ENCODE data around the gene SMAGP.
"Not testable (repeated sequence)": the region's sequence is repeated elsewhere in the genome, so short reads cannot be mapped to it uniquely, and the experiment has no call there.

The SMAGP gene

DNA sequence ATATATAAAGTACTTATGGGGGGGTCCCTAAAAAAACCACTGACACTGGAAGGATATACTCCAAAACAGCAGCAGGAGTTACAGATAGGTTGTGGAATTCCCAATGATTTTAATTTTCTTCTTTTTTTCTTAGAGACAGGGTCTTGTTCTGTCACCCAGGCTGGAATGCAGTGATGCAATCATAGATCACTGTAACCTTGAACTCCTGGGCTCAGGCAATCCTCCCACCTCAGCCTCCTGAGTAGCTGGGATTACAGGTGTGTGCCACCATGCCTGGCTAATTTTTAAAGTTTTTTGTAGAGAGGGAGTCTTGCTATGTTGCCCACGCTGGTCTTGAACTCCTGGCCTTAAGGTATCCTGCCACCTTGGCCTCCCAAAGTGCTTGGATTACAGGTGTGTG is 10.6 kb downstream of the SMAGP start:
- not testable (repeated sequence) for H3K27me3 ChIP-seq (ENCODE audit: control insufficient read depth, insufficient read depth, low read length); H3K9ac ChIP-seq (ENCODE audit: low read length); H3K9me3 ChIP-seq (ENCODE audit: control insufficient read depth, low read length); H3K4me1 ChIP-seq (ENCODE audit: control insufficient read depth, insufficient read depth, low read length); H3K4me3 ChIP-seq (ENCODE audit: low read length); H3K36me3 ChIP-seq (ENCODE audit: control insufficient read depth, insufficient read depth, low read length)

DNA sequence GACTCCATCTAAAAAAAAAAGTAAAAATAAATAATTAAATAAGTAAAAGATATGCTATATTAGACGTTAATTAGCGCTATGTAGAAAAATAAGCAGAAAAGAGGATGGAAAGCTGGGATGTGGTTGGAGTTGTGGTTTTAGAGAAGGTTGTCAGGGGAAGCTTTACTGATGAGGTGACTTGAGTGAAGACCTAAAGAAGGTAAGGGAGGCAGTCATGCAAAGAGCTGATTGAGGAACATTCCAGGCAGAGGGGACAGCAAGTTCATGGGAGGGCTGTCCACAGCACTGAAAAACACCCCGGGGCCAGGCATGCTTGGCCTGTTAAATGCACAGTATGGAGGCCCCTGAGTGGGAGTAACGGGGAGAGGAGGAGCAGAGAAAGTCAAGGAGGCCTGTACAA is 15.7 kb downstream of the SMAGP start:
- Histone ChIP-seq H3K9me3 (ENCODE audit: control insufficient read depth, low read length) (no peaks in the 10 kb centered on the region), H3K9ac (ENCODE audit: low read length) (no peak overlapping the region), H3K4me3 (ENCODE audit: low read length) (no peak overlapping the region), H3K4me1 (ENCODE audit: control insufficient read depth, insufficient read depth, low read length) (no peaks in the 10 kb centered on the region), H3K27me3 (ENCODE audit: control insufficient read depth, insufficient read depth, low read length) (no peaks in the 10 kb centered on the region), H3K36me3 (ENCODE audit: control insufficient read depth, insufficient read depth, low read length) (no peaks in the 10 kb centered on the region)

- Histone ChIP-seq H3K9ac (ENCODE audit: low read length) (no peak overlapping the region), H3K9me3 (ENCODE audit: control insufficient read depth, low read length) (no peaks in the 10 kb centered on the region), H3K27me3 (ENCODE audit: control insufficient read depth, insufficient read depth, low read length) (no peaks in the 10 kb centered on the region), H3K36me3 (ENCODE audit: control insufficient read depth, insufficient read depth, low read length) (no peaks in the 10 kb centered on the region), H3K4me3 (ENCODE audit: low read length) (no peak overlapping the region), H3K4me1 (ENCODE audit: control insufficient read depth, insufficient read depth, low read length) (no peaks in the 10 kb centered on the region)
Observed at GRCh38 chr12:51253276-51253675, 16.9 kb downstream of the SMAGP start.

DNA sequence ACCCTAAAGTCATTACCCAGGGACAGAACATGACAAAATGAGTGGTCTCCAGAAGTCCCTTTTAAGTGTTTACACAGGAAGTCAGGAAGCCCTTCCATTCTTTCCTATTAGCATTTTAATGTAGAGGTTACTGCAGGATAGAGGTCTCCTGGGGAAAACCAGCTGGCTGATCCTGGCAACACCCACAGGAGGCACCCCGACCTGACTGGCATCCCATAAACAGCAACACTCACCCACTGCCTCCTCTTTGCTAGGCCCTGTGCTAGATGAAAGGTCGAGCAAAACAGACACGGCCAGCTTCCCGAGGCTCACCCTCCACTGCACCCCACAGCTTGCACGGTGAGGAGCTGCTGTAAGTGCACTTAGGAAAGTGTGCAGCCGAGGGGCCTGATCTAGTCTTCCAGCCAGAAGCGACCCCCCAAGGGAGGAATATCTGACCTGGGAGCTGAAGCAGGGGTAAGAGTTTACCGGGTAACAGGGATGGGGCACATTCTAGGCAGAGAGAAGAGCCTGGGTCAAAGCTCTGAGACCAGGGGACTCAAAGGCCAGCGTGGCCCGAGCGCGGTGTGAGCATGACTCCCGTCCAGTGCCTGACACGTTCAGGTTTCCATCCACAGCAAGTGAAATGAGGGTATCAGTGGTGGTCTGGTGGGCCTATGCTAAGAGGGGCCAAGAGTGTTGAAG is 22.6 kb downstream of the SMAGP start:
- Histone ChIP-seq H3K36me3 (ENCODE audit: control insufficient read depth, insufficient read depth, low read length) (no peaks in the 10 kb centered on the region), H3K4me3 (ENCODE audit: low read length) (no peak overlapping the region), H3K27me3 (ENCODE audit: control insufficient read depth, insufficient read depth, low read length) (no peaks in the 10 kb centered on the region), H3K9ac (ENCODE audit: low read length) (no peak overlapping the region), H3K4me1 (ENCODE audit: control insufficient read depth, insufficient read depth, low read length) (peaks cover 17% of the 10 kb centered on the region), H3K9me3 (ENCODE audit: control insufficient read depth, low read length) (no peaks in the 10 kb centered on the region)

GRCh38 chr12:51246254-51246853 is 23.9 kb downstream of the SMAGP start:
- H3K36me3 ChIP-seq (ENCODE audit: control insufficient read depth, insufficient read depth, low read length) = no peaks in the 10 kb centered on the region

GRCh38 chr12:51245476-51246253 is 24.6 kb downstream of the SMAGP start:
- Histone ChIP-seq H3K4me3 (ENCODE audit: low read length) (no peak overlapping the region), H3K4me1 (ENCODE audit: control insufficient read depth, insufficient read depth, low read length) (peaks cover 17% of the 10 kb centered on the region), H3K36me3 (ENCODE audit: control insufficient read depth, insufficient read depth, low read length) (no peaks in the 10 kb centered on the region), H3K9me3 (ENCODE audit: control insufficient read depth, low read length) (no peaks in the 10 kb centered on the region), H3K9ac (ENCODE audit: low read length) (no peak overlapping the region), H3K27me3 (ENCODE audit: control insufficient read depth, insufficient read depth, low read length) (no peaks in the 10 kb centered on the region)

More at GRCh38 chr12:51246254-51246853, 23.9 kb downstream of the SMAGP start:
- Histone ChIP-seq H3K9ac (ENCODE audit: low read length) (no peak overlapping the region), H3K4me3 (ENCODE audit: low read length) (no peak overlapping the region), H3K27me3 (ENCODE audit: control insufficient read depth, insufficient read depth, low read length) (no peaks in the 10 kb centered on the region), H3K4me1 (ENCODE audit: control insufficient read depth, insufficient read depth, low read length) (peaks cover 17% of the 10 kb centered on the region), H3K9me3 (ENCODE audit: control insufficient read depth, low read length) (no peaks in the 10 kb centered on the region)

DNA sequence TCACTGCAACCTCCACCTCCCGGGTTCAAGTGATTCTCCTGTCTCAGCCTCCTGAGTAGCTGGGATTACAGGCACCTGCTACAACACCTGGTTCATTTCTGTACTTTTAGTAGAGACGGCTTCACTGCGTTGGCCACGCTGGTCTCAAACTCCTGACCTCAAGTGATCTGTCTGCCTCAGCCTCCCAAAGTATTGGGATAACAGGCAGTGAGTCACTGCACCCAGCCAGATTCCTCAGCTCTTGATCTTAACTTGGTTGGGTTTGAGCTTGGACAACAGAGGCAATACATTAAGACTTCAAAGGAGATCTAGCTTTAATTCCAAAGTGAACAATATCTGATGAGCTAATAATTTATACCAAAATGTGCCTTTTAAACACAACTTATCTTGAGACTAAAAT is 25.9 kb downstream of the SMAGP start:
- no peaks in the 10 kb centered on the region for H3K27me3 ChIP-seq (ENCODE audit: control insufficient read depth, insufficient read depth, low read length)
- no peaks in the 10 kb centered on the region for H3K9me3 ChIP-seq (ENCODE audit: control insufficient read depth, low read length)
- peaks cover 17% of the 10 kb centered on the region for H3K4me1 ChIP-seq (ENCODE audit: control insufficient read depth, insufficient read depth, low read length)
- no peak overlapping the region for H3K4me3 ChIP-seq (ENCODE audit: low read length)
- H3K36me3 ChIP-seq (ENCODE audit: control insufficient read depth, insufficient read depth, low read length) = no peaks in the 10 kb centered on the region
- no peak overlapping the region for H3K9ac ChIP-seq (ENCODE audit: low read length)

DNA sequence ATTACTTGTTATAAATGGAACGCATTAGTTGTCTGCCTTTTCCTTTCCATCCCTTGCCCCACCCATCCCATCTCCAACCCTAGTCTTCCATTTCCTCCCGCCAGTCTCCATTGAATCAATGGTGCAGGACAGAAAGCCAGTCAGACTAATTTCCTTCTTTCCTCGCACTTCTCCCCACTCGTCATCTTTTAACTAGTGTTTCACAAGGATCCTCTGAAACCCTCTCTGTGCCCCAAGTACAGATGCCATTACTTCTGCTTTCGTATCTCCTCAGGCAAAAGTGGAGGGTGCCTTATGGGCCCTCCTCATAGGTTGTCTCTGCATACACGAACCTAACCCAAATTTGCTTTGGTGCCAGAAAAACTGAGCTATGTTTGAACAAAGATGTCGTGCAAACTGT is 27.3 kb downstream of the SMAGP start:
- no peaks in the 10 kb centered on the region for H3K9me3 ChIP-seq (ENCODE audit: control insufficient read depth, low read length)
- H3K9ac ChIP-seq (ENCODE audit: low read length) = no peak overlapping the region
- no peak overlapping the region for H3K4me3 ChIP-seq (ENCODE audit: low read length)
- peaks cover 15% of the 10 kb centered on the region for H3K4me1 ChIP-seq (ENCODE audit: control insufficient read depth, insufficient read depth, low read length)
- no peaks in the 10 kb centered on the region for H3K27me3 ChIP-seq (ENCODE audit: control insufficient read depth, insufficient read depth, low read length)
- H3K36me3 ChIP-seq (ENCODE audit: control insufficient read depth, insufficient read depth, low read length) = no peaks in the 10 kb centered on the region

DNA sequence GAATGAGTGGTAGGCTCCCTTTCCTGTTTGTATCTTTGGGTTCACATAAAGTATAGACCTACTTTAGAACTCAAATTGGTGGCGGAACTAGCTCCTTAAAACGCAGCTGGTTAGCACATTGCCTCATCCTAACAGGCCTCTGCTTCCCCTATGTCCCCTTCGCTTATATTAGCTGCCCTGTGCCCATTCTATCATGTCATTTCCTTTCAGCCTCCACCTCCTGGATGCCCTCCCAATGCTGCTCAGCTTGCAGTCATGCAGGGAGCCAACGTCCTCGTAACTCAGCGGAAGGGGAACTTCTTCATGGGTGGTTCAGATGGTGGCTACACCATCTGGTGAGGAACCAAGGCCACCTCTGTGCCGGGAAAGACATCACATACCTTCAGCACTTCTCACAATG is 28.1 kb downstream of the SMAGP start:
- Histone ChIP-seq H3K9me3 (ENCODE audit: control insufficient read depth, low read length) (no peaks in the 10 kb centered on the region), H3K4me1 (ENCODE audit: control insufficient read depth, insufficient read depth, low read length) (peaks cover 8% of the 10 kb centered on the region), H3K4me3 (ENCODE audit: low read length) (no peak overlapping the region), H3K27me3 (ENCODE audit: control insufficient read depth, insufficient read depth, low read length) (no peaks in the 10 kb centered on the region), H3K9ac (ENCODE audit: low read length) (no peak overlapping the region), H3K36me3 (ENCODE audit: control insufficient read depth, insufficient read depth, low read length) (no peaks in the 10 kb centered on the region)

GRCh38 chr12:51240971-51241370 is 29.2 kb downstream of the SMAGP start:
- Histone ChIP-seq H3K4me3 (ENCODE audit: low read length) (no peak overlapping the region), H3K27me3 (ENCODE audit: control insufficient read depth, insufficient read depth, low read length) (no peaks in the 10 kb centered on the region), H3K9me3 (ENCODE audit: control insufficient read depth, low read length) (no peaks in the 10 kb centered on the region), H3K9ac (ENCODE audit: low read length) (no peak overlapping the region), H3K4me1 (ENCODE audit: control insufficient read depth, insufficient read depth, low read length) (no peaks in the 10 kb centered on the region), H3K36me3 (ENCODE audit: control insufficient read depth, insufficient read depth, low read length) (no peaks in the 10 kb centered on the region)

- Histone ChIP-seq H3K9me3 (ENCODE audit: control insufficient read depth, low read length) (no peaks in the 10 kb centered on the region), H3K9ac (ENCODE audit: low read length) (peak within 1 kb of the TSS; percentile 100), H3K4me3 (ENCODE audit: low read length) (peak within 1 kb of the TSS; percentile 76), H3K4me1 (ENCODE audit: control insufficient read depth, insufficient read depth, low read length) (no peaks in the 10 kb centered on the region), H3K27me3 (ENCODE audit: control insufficient read depth, insufficient read depth, low read length) (no peaks in the 10 kb centered on the region), H3K36me3 (ENCODE audit: control insufficient read depth, insufficient read depth, low read length) (no peaks in the 10 kb centered on the region)
Observed at GRCh38 chr12:51238510-51239334, 31.5 kb downstream of the SMAGP start, which contains the start of gene DAZAP2. TSS of gene DAZAP2 (plus strand) at chr12:51238826. CDS start at chr12:51238908, 82 bp downstream.
